H1 (cell line): ENCODE data around the gene IKZF1. TPM values are rescaled to one million over a fixed set of nuclear protein-coding genes. Genes with fewer than 3 reads are reported as not detected.

Experiments used
- CTCF ChIA-PET: fragments of 300-600 bp; sonication (Branson Sonifier 250); formaldehyde crosslinking; loops from one replicate; lab custom pipeline; 2021; ENCODE audit not compliant: partially characterized antibody; lab: Charles Lee
- POLR2A ChIA-PET: fragments of 300-600 bp; sonication (Branson Sonifier 250); formaldehyde crosslinking; loops from one replicate; lab custom pipeline; 2021; ENCODE audit warnings: inconsistent platforms; ENCODE audit not compliant: partially characterized antibody; lab: Charles Lee
- DNase-seq, 2 experiments: peaks; one replicate each; pipeline versions ENCODE4 v3.0.0 to v3.0.0-alpha.2; 2010 to 2022; ENCODE audit warnings: low spot score in 2 of 2, low read depth in 1 of 2, mixed read lengths in 1 of 2
- FAIRE-seq: peaks from 2 replicates; lab custom pipeline; 2011; peaks lifted over from hg19 to GRCh38; lab: Jason Lieb, UNC
- H2AFZ ChIP-seq: 2 replicates; pipeline ENCODE4 v1.8.1; 2012; ENCODE audit warnings: low read length, inconsistent platforms
- H2AK5ac ChIP-seq: 2 replicates; pipeline ENCODE4 v1.6.1; 2013; ENCODE audit warnings: low read depth, low read length
- H2BK120ac ChIP-seq: replicated peaks from 2 replicates; pipeline ENCODE3; 2013; ENCODE audit warnings: low read depth, low read length, inconsistent platforms
- H2BK12ac ChIP-seq: 2 replicates; pipeline ENCODE4 v1.6.1; 2013; ENCODE audit warnings: low read depth, low read length
- H2BK15ac ChIP-seq: 2 replicates; pipeline ENCODE4 v1.6.1; 2013; ENCODE audit warnings: low read length
- H2BK20ac ChIP-seq: 2 replicates; pipeline ENCODE4 v1.6.1; 2013; ENCODE audit warnings: low read length
- H2BK5ac ChIP-seq: 2 replicates; pipeline ENCODE4 v1.6.1; 2013; ENCODE audit warnings: low read depth, low read length
- H3K14ac ChIP-seq: 2 replicates; pipeline ENCODE4 v1.6.1; 2013; ENCODE audit warnings: inconsistent platforms; ENCODE audit not compliant: insufficient read length
- H3K18ac ChIP-seq: 2 replicates; pipeline ENCODE4 v1.6.1; 2013; ENCODE audit warnings: low read length; ENCODE audit errors: extremely low read depth
- H3K23ac ChIP-seq: 2 replicates; pipeline ENCODE4 v1.6.1; 2013; ENCODE audit warnings: inconsistent platforms; ENCODE audit not compliant: insufficient read length
- H3K23me2 ChIP-seq: 2 replicates; pipeline ENCODE4 v1.6.1; 2013; ENCODE audit warnings: low read depth, low read length
- H3K27ac ChIP-seq: 2 replicates; pipeline ENCODE4 v1.6.1; 2011; ENCODE audit warnings: low read depth, low read length, inconsistent platforms
- H3K27me3 ChIP-seq, 4 experiments: replicated peaks in 1 of 4; 1 replicate in 1 of 4; 2 replicates in 3 of 4; pipeline versions ENCODE4 v1.6.1 to v1.8.1; 2011 to 2013; ENCODE audit warnings: low read length in 3 of 4, mild to moderate bottlenecking in 3 of 4, inconsistent platforms in 2 of 4, mixed read lengths in 2 of 4, moderate library complexity in 1 of 4; ENCODE audit not compliant: control insufficient read depth in 3 of 4, insufficient read depth in 3 of 4; ENCODE audit errors: extremely low read depth in 1 of 4
- H3K36me3 ChIP-seq, 4 experiments: 2 replicates each; pipeline versions ENCODE4 v1.6.1 to v1.8.1; 2011 to 2013; ENCODE audit warnings: mild to moderate bottlenecking in 4 of 4, low read length in 3 of 4, moderate library complexity in 2 of 4, control low read depth in 1 of 4, inconsistent platforms in 1 of 4; ENCODE audit not compliant: insufficient read depth in 4 of 4, control insufficient read depth in 2 of 4
- H3K4ac ChIP-seq: replicated peaks from 2 replicates; pipeline ENCODE3; 2013; ENCODE audit warnings: low read length, low read depth, mixed read lengths, inconsistent platforms; ENCODE audit not compliant: insufficient read length
- H3K4me1 ChIP-seq, 4 experiments: replicated peaks in 1 of 4; 1 replicate in 1 of 4; 2 replicates in 3 of 4; pipeline versions ENCODE4 v1.6.1 to v1.8.1; 2011 to 2013; ENCODE audit warnings: low read length in 3 of 4, inconsistent platforms in 2 of 4, mixed read lengths in 1 of 4; ENCODE audit not compliant: insufficient read depth in 4 of 4, control insufficient read depth in 3 of 4
- H3K4me2 ChIP-seq, 2 experiments: 2 replicates each; pipeline versions ENCODE4 v1.6.1 to v1.8.1; 2011 to 2013; ENCODE audit warnings: low read depth in 2 of 2, low read length in 2 of 2, control low read depth in 1 of 2, inconsistent platforms in 1 of 2, mild to moderate bottlenecking in 1 of 2; ENCODE audit not compliant: insufficient read depth in 1 of 2
- H3K4me3 ChIP-seq, 4 experiments: fragments of 200-600, 300-600 bp in 1 of 4; sonication (generic), shearing (Covaris generic), sonication (Bioruptor Twin) in 1 of 4; 2 replicates each; pipeline versions ENCODE4 v1.5.1 to v1.8.1; 2011 to 2016; ENCODE audit warnings: low read length in 4 of 4, low read depth in 3 of 4, control low read depth in 2 of 4, inconsistent platforms in 2 of 4, mild to moderate bottlenecking in 2 of 4, mixed read lengths in 1 of 4, moderate library complexity in 1 of 4; ENCODE audit not compliant: insufficient read depth in 2 of 4; ENCODE audit errors: extremely low read depth in 1 of 4
- H3K56ac ChIP-seq: replicated peaks from 2 replicates; pipeline ENCODE3; 2013; ENCODE audit warnings: low read depth, mild to moderate bottlenecking, mixed read lengths, low read length, inconsistent platforms; ENCODE audit not compliant: insufficient read length
- H3K79me1 ChIP-seq: 2 replicates; pipeline ENCODE4 v1.6.1; 2013; ENCODE audit warnings: low read depth, low read length, control low read depth
- H3K79me2 ChIP-seq, 2 experiments: 2 replicates each; pipeline versions ENCODE4 v1.6.1 to v1.8.1; 2012 to 2013; ENCODE audit warnings: low read length in 2 of 2, mild to moderate bottlenecking in 2 of 2, inconsistent platforms in 1 of 2; ENCODE audit not compliant: insufficient read depth in 2 of 2, control insufficient read depth in 1 of 2
- H3K9ac ChIP-seq, 4 experiments: replicated peaks in 1 of 4; 1 replicate in 1 of 4; 2 replicates in 3 of 4; pipeline versions ENCODE4 v1.6.1 to v1.8.1; 2011 to 2013; ENCODE audit warnings: low read depth in 3 of 4, low read length in 3 of 4, control low read depth in 2 of 4, mild to moderate bottlenecking in 2 of 4, moderate library complexity in 2 of 4, inconsistent platforms in 1 of 4; ENCODE audit errors: extremely low read depth in 1 of 4
- H3K9me3 ChIP-seq, 2 experiments: 2 replicates each; pipeline versions ENCODE4 v1.6.1 to v1.8.1; 2012 to 2013; ENCODE audit warnings: mild to moderate bottlenecking in 2 of 2, moderate library complexity in 2 of 2, control low read depth in 1 of 2, inconsistent platforms in 1 of 2, low read depth in 1 of 2, low read length in 1 of 2, mixed read lengths in 1 of 2; ENCODE audit not compliant: insufficient read depth in 2 of 2
- H4K20me1 ChIP-seq, 2 experiments: replicated peaks in 1 of 2; 2 replicates each; pipeline versions ENCODE3 to v1.8.1; 2011 to 2013; ENCODE audit warnings: inconsistent platforms in 2 of 2, low read length in 2 of 2, mild to moderate bottlenecking in 1 of 2; ENCODE audit not compliant: insufficient read depth in 2 of 2, control insufficient read depth in 1 of 2
- H4K5ac ChIP-seq: 2 replicates; pipeline ENCODE4 v1.6.1; 2013; ENCODE audit warnings: low read length, low read depth, mixed read lengths, inconsistent platforms; ENCODE audit not compliant: insufficient read length
- H4K8ac ChIP-seq: 2 replicates; pipeline ENCODE4 v1.8.0; 2013; ENCODE audit warnings: mild to moderate bottlenecking, moderate library complexity, low read length, inconsistent platforms; ENCODE audit not compliant: insufficient read depth; ENCODE audit errors: extremely low read depth
- H4K91ac ChIP-seq: replicated peaks from 2 replicates; pipeline ENCODE3; 2013; ENCODE audit warnings: low read length, mixed read lengths, inconsistent platforms; ENCODE audit not compliant: insufficient read length
- CHD1 ChIP-seq: IDR thresholded peaks from 2 replicates; pipeline ENCODE4 v1.6.1; 2012; ENCODE audit warnings: low read depth, low read length, improper control_type of control experiment
- CHD2 ChIP-seq: IDR thresholded peaks from 2 replicates; pipeline ENCODE4 v1.6.1; 2012; ENCODE audit warnings: low read length, improper control_type of control experiment
- CTBP2 ChIP-seq: IDR thresholded peaks from 2 replicates; pipeline ENCODE4 v1.7.0; 2011; ENCODE audit warnings: borderline replicate concordance, mild to moderate bottlenecking, moderate library complexity, mixed read lengths, low read length; ENCODE audit not compliant: insufficient read depth, insufficient read length
- KDM4A ChIP-seq: IDR thresholded peaks from one replicate; pipeline ENCODE4 v1.7.1; 2012; ENCODE audit warnings: low read depth, mild to moderate bottlenecking, moderate library complexity, low read length, inconsistent platforms; ENCODE audit not compliant: severe bottlenecking
- PHF8 ChIP-seq: fragments of 200-600 bp; sonication (generic); conservative IDR thresholded peaks from 2 replicates; pipeline ENCODE4 v1.7.1; 2012; ENCODE audit warnings: low read depth, mild to moderate bottlenecking, inconsistent platforms, low read length, moderate library complexity
- SUZ12 ChIP-seq: fragments of 200-600 bp; sonication (generic); IDR thresholded peaks from 2 replicates; pipeline ENCODE4 v1.6.1; 2012; ENCODE audit warnings: mild to moderate bottlenecking, inconsistent platforms, low read length, moderate library complexity, mixed read lengths
- TAF1 ChIP-seq: IDR thresholded peaks from 2 replicates; pipeline ENCODE4 v1.6.1; 2011; ENCODE audit warnings: mild to moderate bottlenecking, low read depth, low read length
- TAF7 ChIP-seq: optimal IDR thresholded peaks from 2 replicates; pipeline ENCODE3; 2011; ENCODE audit warnings: low read depth, mild to moderate bottlenecking, inconsistent platforms, low read length, moderate library complexity, borderline replicate concordance
- WGBS, 2 experiments: shearing (Covaris generic) in 1 of 2; methylation state at CpG; one replicate each; pipeline versions ENCODE4 v1.1.6 to v1.1.7; 2013 to 2015; ENCODE audit warnings: low lambda C conversion rate in 2 of 2, mixed read lengths in 2 of 2, inconsistent platforms in 1 of 2, low coverage in 1 of 2, missing lambda C conversion rate in 1 of 2; ENCODE audit not compliant: insufficient replicate concordance in 2 of 2, insufficient coverage in 1 of 2, insufficient read length in 1 of 2; ENCODE audit errors: extremely low coverage in 1 of 2, missing lambda C conversion rate in 1 of 2; 5-methylcytosine and 5-hydroxymethylcytosine counted together
- polyA plus RNA-seq, 7 experiments: library from polyadenylated mRNA; depleted of rRNA in 3 of 7; stranded (reverse) in 5 of 7; unstranded in 2 of 7; fragments of >200 nt in 5 of 7; fragments of 200-250 nt in 2 of 7; gene quantifications; 1 replicate in 5 of 7; 2 replicates in 1 of 7; 4 replicates in 1 of 7; pipeline versions ENCODE4 v1.2.1 to v1.2.3, GENCODE V29; 2011 to 2013; ENCODE audit warnings: missing spikeins in 2 of 7, mixed read lengths in 2 of 7
- total RNA-seq: library from RNA; stranded (reverse); fragmentation: NEBNext Ultra II Directional; extraction: Animal tissue kit (Norgen Biotek cat#: 25700); gene quantifications from 2 replicates; pipeline ENCODE4 v1.2.1, GENCODE V29; 2021
- TF ChIP-seq, protein P1 (sequence below): IDR thresholded peaks from 2 replicates; pipeline ENCODE4 v1.6.1; 2011; ENCODE audit warnings: low read length, improper control_type of control experiment
- TF ChIP-seq, protein P2 (sequence below), 3 experiments: IDR thresholded peaks; 1 replicate in 2 of 3; 2 replicates in 1 of 3; pipeline versions ENCODE4 v1.5.1 to v1.6.1; 2011; ENCODE audit warnings: low read length in 3 of 3, mild to moderate bottlenecking in 3 of 3, inconsistent platforms in 2 of 3, low read depth in 1 of 3, moderate library complexity in 1 of 3; ENCODE audit not compliant: insufficient read depth in 1 of 3; ENCODE audit errors: control extremely low read depth in 1 of 3

The IKZF1 gene
- total and polyA plus RNA-seq, 2 of the 8 experiments (the other 6 are each of a cell fraction or from before 2014, with no cell fraction given), result 0.74 to 1.5 TPM

DNA sequence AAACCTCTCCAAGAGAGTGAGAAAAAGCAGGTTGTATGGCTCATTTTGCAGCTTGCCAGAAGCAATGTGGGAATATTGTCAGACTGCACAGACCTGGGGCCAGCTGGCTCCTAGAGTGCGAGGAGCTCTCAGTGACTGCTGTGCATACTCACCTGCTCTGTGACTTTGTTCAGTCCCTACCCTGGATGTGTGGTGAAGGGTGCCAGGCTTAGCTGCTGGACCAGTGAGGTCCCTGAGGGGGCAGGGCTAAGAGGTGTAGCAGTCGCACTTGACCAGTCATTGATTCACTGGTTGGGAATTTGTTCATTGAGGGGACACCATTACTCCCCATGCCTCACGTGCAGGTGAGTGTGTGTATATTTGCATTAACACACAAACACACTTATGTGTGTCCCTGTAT lies 60.1 kb downstream of the IKZF1 start:
- H2BK15ac ChIP-seq, result no peak overlapping the region
- H3K9ac ChIP-seq, result no peak overlapping the region
- H2BK120ac ChIP-seq, result no peak overlapping the region
- no peak overlapping the region for H4K91ac ChIP-seq
- no peak overlapping the region for H3K56ac ChIP-seq
- no peak overlapping the region for H4K5ac ChIP-seq
- no peaks in the 10 kb centered on the region for H3K79me1 ChIP-seq
- H3K9me3 ChIP-seq, result no peaks in the 10 kb centered on the region
- no peak overlapping the region for H3K23ac ChIP-seq
- no peak overlapping the region for H2BK12ac ChIP-seq
- no peak for FAIRE-seq
- H2BK5ac ChIP-seq, result no peak overlapping the region; the same call in 1 of the 2 replicates
- H3K4me3 ChIP-seq, result no peak overlapping the region
- no peaks in the 10 kb centered on the region for H3K36me3 ChIP-seq
- ChIA-PET POLR2A (no interaction called here), CTCF (interaction anchor here (1.1 to 1.4 kb wide), 5 partner anchors 10 to 222 kb away, joined by 3 to 12 read pairs (median 4); no protein-coding TSS in a partner anchor)
- no peak overlapping the region for H2AK5ac ChIP-seq
- H3K27ac ChIP-seq, result no peak overlapping the region
- H3K27me3 ChIP-seq, result no peaks in the 10 kb centered on the region
- no peak overlapping the region for H3K4ac ChIP-seq
- no peak overlapping the region for H3K18ac ChIP-seq
- DNase-seq, result no peak
- no peaks in the 10 kb centered on the region for H3K4me1 ChIP-seq
- H3K4me2 ChIP-seq, result no peak overlapping the region
- 78% methylated on average over 3 of the region's 3 CpGs; no CpG with 5 or more reads in 1 of the 2 experiments for WGBS, 2 experiments
- no peak overlapping the region for H3K14ac ChIP-seq
- H4K20me1 ChIP-seq, result no peaks in the 10 kb centered on the region
- H3K23me2 ChIP-seq, result no peaks in the 10 kb centered on the region
- no peak overlapping the region for H2BK20ac ChIP-seq
- no peaks in the 10 kb centered on the region for H3K79me2 ChIP-seq
- H4K8ac ChIP-seq, result no peak overlapping the region
- H2AFZ ChIP-seq, result no peak overlapping the region
- TF ChIP-seq TAF7 (no peak), CHD1 (no peak), PHF8 (no peak), CHD2 (no peak), TAF1 (no peak), CTBP2 (no peak), SUZ12 (no peak), KDM4A (no peak)
- TF ChIP-seq, protein P1, sequence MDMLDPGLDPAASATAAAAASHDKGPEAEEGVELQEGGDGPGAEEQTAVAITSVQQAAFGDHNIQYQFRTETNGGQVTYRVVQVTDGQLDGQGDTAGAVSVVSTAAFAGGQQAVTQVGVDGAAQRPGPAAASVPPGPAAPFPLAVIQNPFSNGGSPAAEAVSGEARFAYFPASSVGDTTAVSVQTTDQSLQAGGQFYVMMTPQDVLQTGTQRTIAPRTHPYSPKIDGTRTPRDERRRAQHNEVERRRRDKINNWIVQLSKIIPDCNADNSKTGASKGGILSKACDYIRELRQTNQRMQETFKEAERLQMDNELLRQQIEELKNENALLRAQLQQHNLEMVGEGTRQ, result no peak
- TF ChIP-seq, protein P2, sequence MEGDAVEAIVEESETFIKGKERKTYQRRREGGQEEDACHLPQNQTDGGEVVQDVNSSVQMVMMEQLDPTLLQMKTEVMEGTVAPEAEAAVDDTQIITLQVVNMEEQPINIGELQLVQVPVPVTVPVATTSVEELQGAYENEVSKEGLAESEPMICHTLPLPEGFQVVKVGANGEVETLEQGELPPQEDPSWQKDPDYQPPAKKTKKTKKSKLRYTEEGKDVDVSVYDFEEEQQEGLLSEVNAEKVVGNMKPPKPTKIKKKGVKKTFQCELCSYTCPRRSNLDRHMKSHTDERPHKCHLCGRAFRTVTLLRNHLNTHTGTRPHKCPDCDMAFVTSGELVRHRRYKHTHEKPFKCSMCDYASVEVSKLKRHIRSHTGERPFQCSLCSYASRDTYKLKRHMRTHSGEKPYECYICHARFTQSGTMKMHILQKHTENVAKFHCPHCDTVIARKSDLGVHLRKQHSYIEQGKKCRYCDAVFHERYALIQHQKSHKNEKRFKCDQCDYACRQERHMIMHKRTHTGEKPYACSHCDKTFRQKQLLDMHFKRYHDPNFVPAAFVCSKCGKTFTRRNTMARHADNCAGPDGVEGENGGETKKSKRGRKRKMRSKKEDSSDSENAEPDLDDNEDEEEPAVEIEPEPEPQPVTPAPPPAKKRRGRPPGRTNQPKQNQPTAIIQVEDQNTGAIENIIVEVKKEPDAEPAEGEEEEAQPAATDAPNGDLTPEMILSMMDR (IDR thresholded peaks at IDR 0.05; ENCODE audit: control extremely low read depth in 1 of 3, insufficient read depth in 1 of 3, low read depth in 1 of 3, low read length in 3 of 3), result no peak
